BJ (cell line): ENCODE data around the gene CD9. TPM values are rescaled to one million over a fixed set of nuclear protein-coding genes. Genes with fewer than 3 reads are reported as not detected.

Source experiments
- CTCF ChIA-PET: fragments of 350-600 bp; formaldehyde crosslinking; extraction: SDS; loops from one replicate; lab custom pipeline; 2021; ENCODE audit warnings: antibody characterized with exemption, inconsistent platforms; lab: Yijun Ruan, JAX
- POLR2A ChIA-PET: fragments of 300-600 bp; sonication (Branson Sonifier 250); formaldehyde crosslinking; extraction: SDS; loops from one replicate; lab custom pipeline; 2021; ENCODE audit warnings: antibody characterized with exemption; lab: Charles Lee
- DNase-seq: peaks from one replicate; pipeline ENCODE4 v3.0.0-alpha.2; 2011; ENCODE audit warnings: low read depth
- H3K27me3 ChIP-seq: 2 replicates; pipeline ENCODE4 v1.6.0; 2011; ENCODE audit warnings: low read length; ENCODE audit not compliant: control insufficient read depth, insufficient read depth
- H3K36me3 ChIP-seq: 2 replicates; pipeline ENCODE4 v1.5.1; 2011; ENCODE audit warnings: low read length; ENCODE audit not compliant: control insufficient read depth, insufficient read depth
- H3K4me3 ChIP-seq: 2 replicates; pipeline ENCODE4 v1.5.1; 2011; ENCODE audit warnings: low read depth, mild to moderate bottlenecking, control low read depth, low read length
- CTCF ChIP-seq: IDR thresholded peaks from 2 replicates; pipeline ENCODE4 v1.5.1; 2011; ENCODE audit warnings: low read depth, mild to moderate bottlenecking, control low read depth, inconsistent platforms, low read length, moderate library complexity; ENCODE audit not compliant: insufficient read depth
- polyA plus RNA-seq: library from polyadenylated mRNA; depleted of rRNA; stranded (reverse); fragments of >200 nt; gene quantifications from 2 replicates; pipeline ENCODE4 v1.2.3, GENCODE V29; 2011; rRNA removed
- small RNA-seq: library from RNA; depleted of rRNA; stranded (forward); fragments of <200 nt; gene quantifications from one replicate; pipeline ENCODE3, GENCODE V24; 2012; ENCODE audit warnings: low replicate concordance, low read depth; ENCODE audit not compliant: insufficient read length

Gene CD9
- polyA plus RNA-seq, 1 experiment = 86.0 TPM

GRCh38 chr12:6282453-6282840 lies 82.2 kb downstream of the CD9 start:
- POLR2A ChIA-PET = no interaction called here
- no peak for DNase-seq
- TF ChIP-seq CTCF = no peak
- CTCF ChIA-PET = interaction anchor here (1.1 to 7.8 kb wide), 6 partner anchors 86 to 306 kb away, joined by 3 to 109 read pairs (median 4); no protein-coding TSS in a partner anchor
- Histone ChIP-seq H3K4me3 (no peak overlapping the region), H3K36me3 (no peaks in the 10 kb centered on the region), H3K27me3 (no peaks in the 10 kb centered on the region)

GRCh38 chr12:6284273-6284672 lies 84.1 kb downstream of the CD9 start:
- ChIA-PET POLR2A (no interaction called here), CTCF (interaction anchor here (0.6 to 7.8 kb wide), 32 partner anchors 10 to 321 kb away, joined by 3 to 109 read pairs (median 4); partner anchors contain the start of genes CD9 and VAMP1)
- no peak for TF ChIP-seq CTCF
- Histone ChIP-seq H3K27me3 (no peaks in the 10 kb centered on the region), H3K36me3 (no peaks in the 10 kb centered on the region), H3K4me3 (no peak overlapping the region)
- no peak for DNase-seq

GRCh38 chr12:6285063-6285477 lies 84.9 kb downstream of the CD9 start:
- H3K36me3 ChIP-seq = no peaks in the 10 kb centered on the region
- no peak for DNase-seq
- H3K27me3 ChIP-seq = no peaks in the 10 kb centered on the region
- peak; percentile 90 for TF ChIP-seq CTCF
- ChIA-PET CTCF (interaction anchor here (0.6 to 7.8 kb wide), 31 partner anchors 11 to 322 kb away, joined by 3 to 109 read pairs (median 4); partner anchors contain the start of genes CD9 and VAMP1), POLR2A (no interaction called here)
- no peak overlapping the region for H3K4me3 ChIP-seq

- DNase-seq = no peak
- H3K36me3 ChIP-seq = no peaks in the 10 kb centered on the region
- CTCF ChIA-PET = interaction anchor here (0.9 to 7.8 kb wide), 20 partner anchors 12 to 320 kb away, joined by 3 to 109 read pairs (median 6); partner anchors contain the start of gene CD9
- H3K4me3 ChIP-seq = no peak overlapping the region
- H3K27me3 ChIP-seq = no peaks in the 10 kb centered on the region
- TF ChIP-seq CTCF = no peak
- POLR2A ChIA-PET = no interaction called here
Measured at GRCh38 chr12:6285532-6286306, 85.5 kb downstream of the CD9 start.

Small RNAs within 50 kb of the gene (small RNA-seq; reads per million reads assigned to genes)
- gene ATP5MFP5 (not detected), gene RF00019 (not detected)

Other genes with a start within 250 kb of the CD9 start
- 0.06 and 0.07 TPM in 2 replicates for gene VWF, start 75.7 kb upstream of the CD9 start, polyA plus RNA-seq
- gene PLEKHG6, start 110.3 kb downstream of the CD9 start, polyA plus RNA-seq = 0.10 TPM in 1 of 2 replicates, not detected in the other
- gene TNFRSF1A, start 141.7 kb downstream of the CD9 start, polyA plus RNA-seq = 170 and 217 TPM in 2 replicates
- 0.18 and 0.36 TPM in 2 replicates for gene SCNN1A, start 175.2 kb downstream of the CD9 start, polyA plus RNA-seq
- 23.4 and 67.2 TPM in 2 replicates for gene LTBR, start 183.8 kb downstream of the CD9 start, polyA plus RNA-seq
- 0.15 TPM in 1 of 2 replicates, not detected in the other for gene CD27, start 244.6 kb downstream of the CD9 start, polyA plus RNA-seq